Raji (cell line): Measurements from ENCODE around the gene TMPRSS7.

Source experiments
- POLR2A ChIP-seq: IDR thresholded peaks from 2 replicates; pipeline ENCODE4 v1.6.1; 2011; ENCODE audit warnings: low read depth, low read length, control low read depth; ENCODE audit not compliant: insufficient read depth

The TMPRSS7 gene

GRCh38 chr3:112005091-112005672, 29.4 kb upstream of the TMPRSS7 start:
- TF ChIP-seq POLR2A = no peak

GRCh38 chr3:112007633-112008032, 26.9 kb upstream of the TMPRSS7 start:
- TF ChIP-seq POLR2A = no peak

GRCh38 chr3:112009670-112010069, 24.9 kb upstream of the TMPRSS7 start:
- TF ChIP-seq POLR2A = no peak

- no peak for TF ChIP-seq POLR2A
Measured at GRCh38 chr3:112010636-112011035, 23.9 kb upstream of the TMPRSS7 start.

GRCh38 chr3:112011376-112011940, 23.1 kb upstream of the TMPRSS7 start:
- no peak for TF ChIP-seq POLR2A

- no peak for TF ChIP-seq POLR2A
Measured at GRCh38 chr3:112012205-112012992, 22.1 kb upstream of the TMPRSS7 start.

GRCh38 chr3:112013058-112013783, 21.3 kb upstream of the TMPRSS7 start:
- no peak for TF ChIP-seq POLR2A

- TF ChIP-seq POLR2A = no peak
Measured at GRCh38 chr3:112013784-112014143, 20.8 kb upstream of the TMPRSS7 start.

- no peak for TF ChIP-seq POLR2A
Measured at GRCh38 chr3:112017091-112017490, 17.4 kb upstream of the TMPRSS7 start.

- TF ChIP-seq POLR2A = no peak
Measured at GRCh38 chr3:112018712-112019111, 15.8 kb upstream of the TMPRSS7 start.

- no peak for TF ChIP-seq POLR2A
Measured at GRCh38 chr3:112019716-112020115, 14.8 kb upstream of the TMPRSS7 start.

GRCh38 chr3:112020674-112021085, 13.9 kb upstream of the TMPRSS7 start:
- no peak for TF ChIP-seq POLR2A

- TF ChIP-seq POLR2A = no peak
Measured at GRCh38 chr3:112027142-112027541, 7.4 kb upstream of the TMPRSS7 start.

GRCh38 chr3:112027826-112028225, 6.7 kb upstream of the TMPRSS7 start:
- TF ChIP-seq POLR2A = no peak

- TF ChIP-seq POLR2A = no peak
Measured at GRCh38 chr3:112030901-112031300, 3.6 kb upstream of the TMPRSS7 start.
